IMR-90 (cell line): ENCODE results near the gene CYB561D1. TPM values are rescaled to one million over a fixed set of nuclear protein-coding genes. Genes with fewer than 3 reads are reported as not detected.

Experiments used
- ATAC-seq: fragments of 200-7000 bp; cut with Tn5 transposase; 2 replicates; pipeline ENCODE4 v1.9.1; 2020; ENCODE audit warnings: low read depth, mild to moderate bottlenecking, moderate library complexity
- BruUV-seq: library from RNA; stranded (reverse); fragments of 400-500 nt; replicated peaks from 2 replicates; lab custom pipeline; 2021; lab: Mats Ljungman, UMichigan
- CTCF ChIA-PET: fragments of 300-600 bp; formaldehyde crosslinking; extraction: SDS; loops from one replicate; lab custom pipeline; 2021; ENCODE audit warnings: antibody characterized with exemption; lab: Yijun Ruan, JAX
- POLR2A ChIA-PET: fragments of 300-600 bp; sonication (Branson Sonifier 250); formaldehyde crosslinking; loops from one replicate; lab custom pipeline; 2022; ENCODE audit warnings: antibody characterized with exemption; ENCODE audit not compliant: unreplicated experiment; lab: Charles Lee
- DNase-seq: peaks from one replicate; pipeline ENCODE4 v3.0.0; 2013
- H2AFZ ChIP-seq: replicated peaks from 2 replicates; pipeline ENCODE3; 2013; ENCODE audit warnings: low read length, mild to moderate bottlenecking; ENCODE audit not compliant: poor library complexity
- H2AK5ac ChIP-seq: 2 replicates; pipeline ENCODE4 v1.6.1; 2013; ENCODE audit warnings: low read depth, low read length, inconsistent platforms
- H2AK9ac ChIP-seq: replicated peaks from 2 replicates; pipeline ENCODE3; 2013; ENCODE audit warnings: mild to moderate bottlenecking, low read depth, low read length, moderate library complexity; ENCODE audit not compliant: poor library complexity
- H2BK120ac ChIP-seq: 2 replicates; pipeline ENCODE4 v1.6.1; 2013; ENCODE audit warnings: low read depth, low read length, inconsistent platforms
- H2BK15ac ChIP-seq: 3 replicates; pipeline ENCODE4 v1.6.1; 2013; ENCODE audit warnings: low read depth, low read length, inconsistent platforms
- H2BK20ac ChIP-seq: 2 replicates; pipeline ENCODE4 v1.6.1; 2013; ENCODE audit warnings: low read depth, mild to moderate bottlenecking, inconsistent platforms, low read length, moderate library complexity
- H2BK5ac ChIP-seq: 2 replicates; pipeline ENCODE4 v1.6.1; 2013; ENCODE audit warnings: mild to moderate bottlenecking, low read depth, low read length, inconsistent platforms; ENCODE audit not compliant: poor library complexity, severe bottlenecking
- H3K14ac ChIP-seq: replicated peaks from 2 replicates; pipeline ENCODE4 v1.6.1; 2013; ENCODE audit warnings: low read depth, low read length, inconsistent platforms
- H3K18ac ChIP-seq: 2 replicates; pipeline ENCODE4 v1.6.1; 2013; ENCODE audit warnings: low read depth, low read length, control low read depth
- H3K23ac ChIP-seq: 2 replicates; pipeline ENCODE4 v1.6.1; 2013; ENCODE audit warnings: low read depth, low read length, inconsistent platforms
- H3K27ac ChIP-seq: 2 replicates; pipeline ENCODE4 v1.5.1; 2013; ENCODE audit warnings: mild to moderate bottlenecking, control low read depth, low read length; ENCODE audit not compliant: insufficient read depth
- H3K27me3 ChIP-seq: 2 replicates; pipeline ENCODE4 v1.6.1; 2013; ENCODE audit warnings: low read length; ENCODE audit not compliant: control insufficient read depth, insufficient read depth
- H3K36me3 ChIP-seq: 2 replicates; pipeline ENCODE4 v1.6.1; 2013; ENCODE audit warnings: low read length, mixed read lengths; ENCODE audit not compliant: control insufficient read depth, insufficient read depth
- H3K4ac ChIP-seq: 2 replicates; pipeline ENCODE4 v1.6.1; 2013; ENCODE audit warnings: low read depth, low read length, inconsistent platforms
- H3K4me1 ChIP-seq: 2 replicates; pipeline ENCODE4 v1.6.1; 2013; ENCODE audit warnings: low read length, mixed read lengths; ENCODE audit not compliant: control insufficient read depth, insufficient read depth
- H3K4me2 ChIP-seq: 2 replicates; pipeline ENCODE4 v1.6.1; 2013; ENCODE audit warnings: low read depth, mild to moderate bottlenecking, control low read depth, low read length, moderate library complexity
- H3K4me3 ChIP-seq: 2 replicates; pipeline ENCODE4 v1.5.1; 2013; ENCODE audit warnings: low read depth, mild to moderate bottlenecking, control low read depth, low read length, moderate library complexity; ENCODE audit not compliant: insufficient read depth
- H3K56ac ChIP-seq: 2 replicates; pipeline ENCODE4 v1.6.1; 2013; ENCODE audit warnings: low read length, inconsistent platforms; ENCODE audit not compliant: insufficient read depth; ENCODE audit errors: extremely low read depth
- H3K79me1 ChIP-seq, 2 experiments: 2 replicates each; pipeline ENCODE4 v1.6.1; 2013; ENCODE audit warnings: low read length in 2 of 2, inconsistent platforms in 1 of 2, low read depth in 1 of 2
- H3K9ac ChIP-seq: 2 replicates; pipeline ENCODE4 v1.6.1; 2013; ENCODE audit warnings: low read depth, low read length, control low read depth
- H3K9me1 ChIP-seq: 2 replicates; pipeline ENCODE4 v1.6.1; 2013; ENCODE audit warnings: low read length, inconsistent platforms; ENCODE audit not compliant: insufficient read depth
- H3K9me3 ChIP-seq: 2 replicates; pipeline ENCODE4 v1.6.1; 2013; ENCODE audit warnings: low read length; ENCODE audit not compliant: control insufficient read depth, insufficient read depth
- H4K20me1 ChIP-seq: 2 replicates; pipeline ENCODE4 v1.6.1; 2013; ENCODE audit warnings: low read length, inconsistent platforms; ENCODE audit not compliant: insufficient read depth
- H4K5ac ChIP-seq: 2 replicates; pipeline ENCODE4 v1.6.1; 2013; ENCODE audit warnings: mild to moderate bottlenecking, low read depth, low read length, control low read depth
- H4K8ac ChIP-seq, 2 experiments: 2 replicates each; pipeline ENCODE4 v1.6.1; 2013; ENCODE audit warnings: low read depth in 2 of 2, low read length in 2 of 2, control low read depth in 1 of 2, inconsistent platforms in 1 of 2
- H4K91ac ChIP-seq: 2 replicates; pipeline ENCODE4 v1.6.1; 2013; ENCODE audit warnings: low read depth, low read length, inconsistent platforms; ENCODE audit not compliant: insufficient read depth
- CTCF ChIP-seq: conservative IDR thresholded peaks from 2 replicates; pipeline ENCODE4 v1.5.1; 2012; ENCODE audit warnings: mild to moderate bottlenecking, low read depth, low read length, improper control_type of control experiment
- WGBS, 2 experiments: methylation state at CpG; one replicate each; pipeline versions ENCODE4 v1.1.5 to v1.1.7; 2013; ENCODE audit warnings: missing lambda C conversion rate in 2 of 2; ENCODE audit not compliant: insufficient read length in 1 of 2; ENCODE audit errors: extremely low coverage in 2 of 2; 5-methylcytosine and 5-hydroxymethylcytosine counted together
- dilution Hi-C: fragments of 300-500 bp; cut with HindIII; formaldehyde crosslinking; loops from one replicate; pipeline ENCODE4 v1.14.3; 2018; ENCODE audit warnings: low sequenced_read_pairs; ENCODE audit not compliant: unreplicated experiment
- in situ Hi-C: fragments of 300-500 bp; cut with MboI; formaldehyde crosslinking; loops from 3 replicates; pipeline ENCODE4 v1.14.3; 2019; ENCODE audit warnings: low sequenced_read_pairs, inconsistent platforms, mixed read lengths
- intact Hi-C: fragments of 100-400 bp; cut with micrococcal nuclease; formaldehyde crosslinking; loops from 2 replicates; pipeline ENCODE4 v1.10.0; 2022
- polyA plus RNA-seq, 3 experiments: library from polyadenylated mRNA; depleted of rRNA; stranded (reverse); fragments of >200 nt; gene quantifications; 2 replicates each; pipeline ENCODE4 v1.2.3, GENCODE V29; 2012; ENCODE audit warnings: low replicate concordance in 1 of 3
- total RNA-seq: library from RNA; depleted of rRNA; stranded (reverse); fragments of >200 nt; gene quantifications from 2 replicates; pipeline ENCODE4 v1.2.3, GENCODE V29; 2012

CYB561D1 gene
- total and polyA plus RNA-seq, 2 of the 4 experiments (the other 2 are of a cell fraction) = 5.7 to 8.1 TPM

GRCh38 chr1:109516872-109517271 is 23.0 kb downstream of the CYB561D1 start:
- H2BK20ac ChIP-seq = no peak overlapping the region
- no peak overlapping the region for H3K4me2 ChIP-seq
- intact Hi-C loops (no loop called here), in situ Hi-C loops (no loop called here), dilution Hi-C loops (no loop called here)
- WGBS, 2 experiments = 53% methylated on average over 2 of the region's 5 CpGs; no CpG with 5 or more reads in 1 of the 2 experiments
- no peak overlapping the region for H3K23ac ChIP-seq
- no peaks in the 10 kb centered on the region for H3K36me3 ChIP-seq
- peaks cover 5% of the 10 kb centered on the region for H3K4me1 ChIP-seq
- no peaks in the 10 kb centered on the region for H3K79me1 ChIP-seq
- BruUV-seq = no TSS peak
- H3K4ac ChIP-seq = no peak overlapping the region
- no peaks in the 10 kb centered on the region for H3K9me3 ChIP-seq
- H2BK5ac ChIP-seq = no peak overlapping the region
- DNase-seq = peak; percentile 29
- no peak overlapping the region for H3K56ac ChIP-seq
- H4K5ac ChIP-seq = no peak overlapping the region
- no peak for TF ChIP-seq CTCF
- no peak overlapping the region for H4K91ac ChIP-seq
- CTCF ChIA-PET = interaction anchor here (1.9 kb wide), 1 partner anchor 16 kb away, joined by 7 read pairs; no protein-coding TSS in a partner anchor
- no peak overlapping the region for H3K14ac ChIP-seq
- no peak overlapping the region for H3K27ac ChIP-seq
- H2BK120ac ChIP-seq = no peak overlapping the region
- no peak overlapping the region for H3K9ac ChIP-seq
- H2AK5ac ChIP-seq = no peak overlapping the region
- POLR2A ChIA-PET = no interaction called here
- peaks cover 17% of the 10 kb centered on the region for H3K27me3 ChIP-seq
- H4K20me1 ChIP-seq = no peaks in the 10 kb centered on the region
- H2AK9ac ChIP-seq = no peak overlapping the region
- no peaks in the 10 kb centered on the region for H3K9me1 ChIP-seq
- no peak overlapping the region for H2BK15ac ChIP-seq
- H3K18ac ChIP-seq = no peak overlapping the region
- H3K4me3 ChIP-seq = no peak overlapping the region
- no peak overlapping the region for H2AFZ ChIP-seq
- H4K8ac ChIP-seq = no peak overlapping the region
- ATAC-seq = peak; percentile 54; the same call in 1 of the 2 replicates
